ENCODE data around the gene NIBAN1. TPM values are rescaled to one million over a fixed set of nuclear protein-coding genes. Genes with fewer than 3 reads are reported as not detected.
A peak's percentile ranks its signal among the peaks of the same experiment; 100 is the strongest.

The NIBAN1 gene
- total RNA-seq, 1 experiment from 2014 or later: 15.6 TPM

DNA sequence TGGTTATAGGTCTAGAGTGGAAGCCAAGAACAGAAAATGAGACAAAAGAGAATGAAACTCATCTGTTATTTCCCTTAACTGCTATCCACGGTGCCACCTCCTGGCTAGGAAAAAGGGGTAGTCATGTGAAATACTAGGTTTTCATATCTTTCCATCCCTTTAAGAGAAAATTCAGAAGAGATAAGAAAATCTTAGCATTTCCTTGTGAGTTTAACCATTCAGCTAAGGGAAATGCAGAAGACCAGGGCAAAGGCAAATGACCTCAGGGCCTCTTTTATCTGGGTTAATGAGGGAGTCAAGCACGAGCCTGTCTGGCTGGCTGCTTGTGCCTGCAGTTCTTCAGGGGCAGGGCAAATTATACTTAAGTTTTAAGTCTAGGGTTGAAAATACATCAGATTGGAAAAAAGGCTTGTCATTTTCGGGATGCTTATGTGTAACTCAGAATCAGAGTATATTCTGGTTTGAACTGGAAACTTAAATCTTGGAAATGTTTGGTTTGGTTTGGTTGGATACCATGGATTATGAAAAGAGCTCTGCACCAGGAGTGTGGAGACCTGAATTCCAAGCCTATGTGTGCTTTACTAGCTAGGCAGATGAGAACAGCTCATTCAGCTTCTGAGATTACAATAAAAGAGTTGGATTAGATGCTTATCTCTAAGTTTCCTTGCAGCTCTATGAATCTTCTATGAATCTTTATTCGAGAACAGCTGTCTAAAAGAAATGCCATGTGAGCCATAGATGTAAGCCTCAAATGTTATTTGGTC is 19.9 kb downstream of the NIBAN1 start:
- TF ChIP-seq, protein P1, sequence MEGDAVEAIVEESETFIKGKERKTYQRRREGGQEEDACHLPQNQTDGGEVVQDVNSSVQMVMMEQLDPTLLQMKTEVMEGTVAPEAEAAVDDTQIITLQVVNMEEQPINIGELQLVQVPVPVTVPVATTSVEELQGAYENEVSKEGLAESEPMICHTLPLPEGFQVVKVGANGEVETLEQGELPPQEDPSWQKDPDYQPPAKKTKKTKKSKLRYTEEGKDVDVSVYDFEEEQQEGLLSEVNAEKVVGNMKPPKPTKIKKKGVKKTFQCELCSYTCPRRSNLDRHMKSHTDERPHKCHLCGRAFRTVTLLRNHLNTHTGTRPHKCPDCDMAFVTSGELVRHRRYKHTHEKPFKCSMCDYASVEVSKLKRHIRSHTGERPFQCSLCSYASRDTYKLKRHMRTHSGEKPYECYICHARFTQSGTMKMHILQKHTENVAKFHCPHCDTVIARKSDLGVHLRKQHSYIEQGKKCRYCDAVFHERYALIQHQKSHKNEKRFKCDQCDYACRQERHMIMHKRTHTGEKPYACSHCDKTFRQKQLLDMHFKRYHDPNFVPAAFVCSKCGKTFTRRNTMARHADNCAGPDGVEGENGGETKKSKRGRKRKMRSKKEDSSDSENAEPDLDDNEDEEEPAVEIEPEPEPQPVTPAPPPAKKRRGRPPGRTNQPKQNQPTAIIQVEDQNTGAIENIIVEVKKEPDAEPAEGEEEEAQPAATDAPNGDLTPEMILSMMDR (IDR thresholded peaks at IDR 0.05; ENCODE audit: unreplicated experiment): no peak
- peaks cover 23% of the 10 kb centered on the region for H3K27me3 Mint-ChIP-seq (ENCODE audit: insufficient read depth, unreplicated experiment)
- BruUV-seq (replicated peaks): no TSS peak
- H3K4me3 Mint-ChIP-seq (ENCODE audit: unreplicated experiment): no peak overlapping the region
- CTCF ChIA-PET: interaction anchor here (0.6 to 1.6 kb wide), 7 partner anchors 9 to 345 kb away, joined by 3 to 6 read pairs (median 3); no protein-coding TSS in a partner anchor
- no peaks in the 10 kb centered on the region for H3K9me3 Mint-ChIP-seq (ENCODE audit: unreplicated experiment)
- POLR2A ChIA-PET: interaction anchor here (0.7 to 2.6 kb wide), 5 partner anchors 17 to 87 kb away, joined by 3 to 12 read pairs (median 5); partner anchors contain the start of gene NIBAN1
- H3K4me1 Mint-ChIP-seq (ENCODE audit: insufficient read depth, unreplicated experiment): peaks cover 10% of the 10 kb centered on the region
- DNase-seq (ENCODE audit: unreplicated experiment): peak; percentile 21
- no peaks in the 10 kb centered on the region for H3K36me3 Mint-ChIP-seq (ENCODE audit: insufficient read depth, unreplicated experiment)
- intact Hi-C loops (cut with micrococcal nuclease): no loop called here
- no peak overlapping the region for H3K27ac Mint-ChIP-seq (ENCODE audit: low read depth, unreplicated experiment)

DNA sequence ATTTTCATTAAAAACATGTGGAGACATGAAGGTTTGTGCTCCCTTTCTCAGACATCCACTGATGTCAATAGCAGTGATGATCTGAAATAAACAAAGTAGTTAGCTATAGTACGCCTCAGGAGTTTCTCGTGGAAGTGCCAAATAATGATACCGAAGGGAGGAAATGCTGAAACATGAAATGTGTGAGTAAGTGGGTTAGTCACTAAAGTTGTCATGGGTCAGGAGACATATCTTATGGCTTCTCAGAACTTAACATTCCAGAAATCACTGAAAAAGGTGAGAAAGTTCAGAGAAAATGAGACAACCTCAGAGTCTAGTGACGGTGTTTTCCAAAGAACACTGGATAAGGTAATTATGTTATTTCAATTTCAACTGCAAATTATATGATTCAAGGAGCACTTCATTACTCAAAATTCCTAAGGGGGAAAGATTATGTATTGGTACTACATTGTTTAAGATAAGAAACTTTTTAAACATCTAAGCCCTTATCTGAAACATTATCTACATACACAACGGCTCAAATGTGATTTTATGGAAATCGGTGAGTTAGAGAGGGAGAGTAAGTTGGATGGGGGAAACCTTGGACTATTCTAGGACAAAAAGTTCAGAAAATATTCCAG is 20.6 kb downstream of the NIBAN1 start:
- Mint-ChIP-seq H3K36me3 (ENCODE audit: insufficient read depth, unreplicated experiment) (no peaks in the 10 kb centered on the region), H3K27ac (ENCODE audit: low read depth, unreplicated experiment) (no peak overlapping the region), H3K4me1 (ENCODE audit: insufficient read depth, unreplicated experiment) (peaks cover 10% of the 10 kb centered on the region), H3K9me3 (ENCODE audit: unreplicated experiment) (no peaks in the 10 kb centered on the region), H3K4me3 (ENCODE audit: unreplicated experiment) (no peak overlapping the region), H3K27me3 (ENCODE audit: insufficient read depth, unreplicated experiment) (peaks cover 16% of the 10 kb centered on the region)
- no TSS peak for BruUV-seq (replicated peaks)
- peak; percentile 50 for DNase-seq (ENCODE audit: unreplicated experiment)
- TF ChIP-seq, protein P1 (IDR thresholded peaks at IDR 0.05; ENCODE audit: unreplicated experiment): no peak
- ChIA-PET CTCF (interaction anchor here (0.7 to 1.1 kb wide), 3 partner anchors 31 to 345 kb away, joined by 3 read pairs; no protein-coding TSS in a partner anchor), POLR2A (interaction anchor here (0.5 to 2.6 kb wide), 10 partner anchors 10 to 1453 kb away, joined by 3 to 12 read pairs (median 4); partner anchors contain the start of gene NIBAN1)
- intact Hi-C loops (cut with micrococcal nuclease): no loop called here

DNA sequence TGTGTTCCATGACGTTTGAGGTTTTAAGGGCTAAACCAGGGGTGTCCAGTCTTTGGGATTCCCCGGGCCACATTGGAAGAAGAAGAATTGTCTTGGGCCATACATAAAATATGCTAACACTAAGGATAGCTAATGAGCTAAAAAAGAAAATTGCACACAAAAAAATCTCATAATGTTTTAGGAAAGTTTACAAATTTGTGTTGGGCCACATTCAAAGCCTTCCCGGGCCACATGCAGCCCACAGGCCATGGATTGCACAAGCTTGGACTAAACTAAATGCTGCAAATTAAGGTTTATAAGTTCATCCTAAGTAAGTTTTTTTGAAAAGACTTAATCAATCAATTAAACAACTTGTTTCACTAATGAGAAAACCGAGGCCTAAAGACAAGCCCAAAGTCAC is 21.9 kb downstream of the NIBAN1 start:
- CTCF ChIA-PET: interaction anchor here (0.6 to 0.8 kb wide), 3 partner anchors 14 to 794 kb away, joined by 3 to 5 read pairs (median 3); no protein-coding TSS in a partner anchor
- H3K27me3 Mint-ChIP-seq (ENCODE audit: insufficient read depth, unreplicated experiment): peaks cover 16% of the 10 kb centered on the region
- intact Hi-C loops (cut with micrococcal nuclease): no loop called here
- no peak overlapping the region for H3K4me3 Mint-ChIP-seq (ENCODE audit: unreplicated experiment)
- TF ChIP-seq, protein P1 (IDR thresholded peaks at IDR 0.05; ENCODE audit: unreplicated experiment): no peak
- no peak overlapping the region for H3K27ac Mint-ChIP-seq (ENCODE audit: low read depth, unreplicated experiment)
- no peaks in the 10 kb centered on the region for H3K36me3 Mint-ChIP-seq (ENCODE audit: insufficient read depth, unreplicated experiment)
- BruUV-seq (replicated peaks): no TSS peak
- H3K4me1 Mint-ChIP-seq (ENCODE audit: insufficient read depth, unreplicated experiment): peaks cover 10% of the 10 kb centered on the region
- POLR2A ChIA-PET: interaction anchor here (1.1 to 2.0 kb wide), 2 partner anchors 22 to 114 kb away, joined by 5 read pairs; partner anchors contain the start of gene NIBAN1
- H3K9me3 Mint-ChIP-seq (ENCODE audit: unreplicated experiment): no peaks in the 10 kb centered on the region
- DNase-seq (ENCODE audit: unreplicated experiment): no peak

DNA sequence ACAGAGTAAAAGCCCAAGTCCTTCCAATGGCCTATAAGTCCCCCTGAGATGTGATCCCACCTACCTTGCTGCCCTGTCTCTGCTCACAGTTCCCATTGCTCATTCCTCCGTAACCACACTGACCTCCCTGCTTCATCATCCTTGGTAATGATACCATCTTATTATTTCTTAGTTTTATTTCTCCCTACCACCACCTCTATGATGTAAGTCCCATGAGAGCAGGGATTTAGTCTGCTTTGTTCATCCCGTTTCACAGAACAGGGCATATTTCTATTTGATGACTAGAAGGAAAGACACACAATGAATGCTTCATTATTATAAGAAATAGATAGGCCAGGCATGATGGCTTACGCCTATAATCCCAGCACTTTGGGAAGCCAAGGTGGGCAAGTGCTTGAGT is 22.5 kb downstream of the NIBAN1 start:
- ChIA-PET POLR2A (interaction anchor here (0.9 kb wide), 1 partner anchor 14 kb away, joined by 3 read pairs; no protein-coding TSS in a partner anchor), CTCF (interaction anchor here (0.7 to 1.1 kb wide), 3 partner anchors 10 to 146 kb away, joined by 3 to 5 read pairs (median 4); no protein-coding TSS in a partner anchor)
- no peaks in the 10 kb centered on the region for H3K9me3 Mint-ChIP-seq (ENCODE audit: unreplicated experiment)
- DNase-seq (ENCODE audit: unreplicated experiment): no peak
- peaks cover 16% of the 10 kb centered on the region for H3K27me3 Mint-ChIP-seq (ENCODE audit: insufficient read depth, unreplicated experiment)
- no TSS peak for BruUV-seq (replicated peaks)
- no peak overlapping the region for H3K4me3 Mint-ChIP-seq (ENCODE audit: unreplicated experiment)
- H3K4me1 Mint-ChIP-seq (ENCODE audit: insufficient read depth, unreplicated experiment): peaks cover 10% of the 10 kb centered on the region
- intact Hi-C loops (cut with micrococcal nuclease): no loop called here
- no peaks in the 10 kb centered on the region for H3K36me3 Mint-ChIP-seq (ENCODE audit: insufficient read depth, unreplicated experiment)
- H3K27ac Mint-ChIP-seq (ENCODE audit: low read depth, unreplicated experiment): no peak overlapping the region
- TF ChIP-seq, protein P1 (IDR thresholded peaks at IDR 0.05; ENCODE audit: unreplicated experiment): no peak
